ENCODE results near the gene BEND3. TPM values are rescaled to one million over a fixed set of nuclear protein-coding genes. Genes with fewer than 3 reads are reported as not detected.
A peak's percentile ranks its signal among the peaks of the same experiment; 100 is the strongest.

Gene BEND3
- total RNA-seq, 1 donor from 2014 or later = 7.7 TPM

DNA sequence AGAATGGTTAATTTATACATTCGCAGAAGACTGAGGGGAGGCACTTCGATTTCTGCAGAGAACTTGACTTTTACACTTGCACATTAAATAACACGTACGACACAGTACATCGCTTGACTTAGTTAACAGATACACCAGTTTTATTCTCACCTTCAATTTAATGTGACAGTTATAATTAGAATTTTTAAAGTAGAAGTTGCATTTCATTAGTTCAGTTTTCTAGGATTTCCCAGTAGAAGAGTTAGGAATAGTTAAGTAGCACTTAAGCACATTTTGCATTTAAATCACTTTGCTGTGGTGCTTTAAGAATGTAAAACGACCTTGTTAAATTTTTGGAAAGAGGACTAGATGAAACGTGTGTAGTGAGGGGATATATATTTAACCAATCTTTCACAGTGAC, 1.6 kb upstream of the BEND3 start:
- DNase-seq (ENCODE audit: low read depth) = no peak
- no peaks in the 10 kb centered on the region for H3K27me3 ChIP-seq (ENCODE audit: control insufficient read depth, insufficient read depth, low read length)
- TF ChIP-seq, protein P1, sequence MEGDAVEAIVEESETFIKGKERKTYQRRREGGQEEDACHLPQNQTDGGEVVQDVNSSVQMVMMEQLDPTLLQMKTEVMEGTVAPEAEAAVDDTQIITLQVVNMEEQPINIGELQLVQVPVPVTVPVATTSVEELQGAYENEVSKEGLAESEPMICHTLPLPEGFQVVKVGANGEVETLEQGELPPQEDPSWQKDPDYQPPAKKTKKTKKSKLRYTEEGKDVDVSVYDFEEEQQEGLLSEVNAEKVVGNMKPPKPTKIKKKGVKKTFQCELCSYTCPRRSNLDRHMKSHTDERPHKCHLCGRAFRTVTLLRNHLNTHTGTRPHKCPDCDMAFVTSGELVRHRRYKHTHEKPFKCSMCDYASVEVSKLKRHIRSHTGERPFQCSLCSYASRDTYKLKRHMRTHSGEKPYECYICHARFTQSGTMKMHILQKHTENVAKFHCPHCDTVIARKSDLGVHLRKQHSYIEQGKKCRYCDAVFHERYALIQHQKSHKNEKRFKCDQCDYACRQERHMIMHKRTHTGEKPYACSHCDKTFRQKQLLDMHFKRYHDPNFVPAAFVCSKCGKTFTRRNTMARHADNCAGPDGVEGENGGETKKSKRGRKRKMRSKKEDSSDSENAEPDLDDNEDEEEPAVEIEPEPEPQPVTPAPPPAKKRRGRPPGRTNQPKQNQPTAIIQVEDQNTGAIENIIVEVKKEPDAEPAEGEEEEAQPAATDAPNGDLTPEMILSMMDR (IDR thresholded peaks at IDR 0.05; ENCODE audit: insufficient read depth, low read length, poor library complexity, severe bottlenecking) = no peak
- H3K36me3 ChIP-seq (ENCODE audit: control insufficient read depth, insufficient read depth, low read length) = no peaks in the 10 kb centered on the region
- no peak overlapping the region for H3K4me3 ChIP-seq (ENCODE audit: low read depth, low read length)

DNA sequence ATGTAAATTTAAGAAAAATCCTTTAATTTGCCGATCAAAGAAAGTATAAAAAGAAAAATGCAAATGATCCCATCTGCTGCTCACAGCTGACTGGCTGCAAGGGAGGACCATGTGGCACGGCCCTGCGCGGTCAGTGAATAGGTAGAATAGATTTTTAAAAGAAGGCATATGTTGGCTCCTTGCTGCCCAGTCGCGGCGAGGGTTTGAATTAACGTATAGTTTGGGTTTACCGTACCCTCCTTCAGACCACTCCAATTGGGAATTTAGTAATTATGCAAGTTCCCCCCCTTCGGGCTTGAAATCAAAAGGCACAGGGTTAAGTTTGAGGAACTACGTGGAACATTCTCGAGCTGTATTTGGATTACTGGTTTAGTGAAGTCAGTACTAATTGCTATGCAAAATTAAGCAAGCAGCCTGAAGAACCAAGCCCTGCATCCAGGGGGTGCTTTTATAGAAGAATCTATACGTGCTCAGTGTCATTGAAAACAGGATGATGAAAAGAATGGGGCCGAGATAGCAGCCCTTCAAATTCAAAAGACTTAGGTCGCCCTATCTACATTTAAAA, 1.1 kb upstream of the BEND3 start:
- no peaks in the 10 kb centered on the region for H3K36me3 ChIP-seq (ENCODE audit: control insufficient read depth, insufficient read depth, low read length)
- DNase-seq (ENCODE audit: low read depth) = no peak
- TF ChIP-seq, protein P1 (IDR thresholded peaks at IDR 0.05; ENCODE audit: insufficient read depth, low read length, poor library complexity, severe bottlenecking) = peak; percentile 9
- H3K27me3 ChIP-seq (ENCODE audit: control insufficient read depth, insufficient read depth, low read length) = no peaks in the 10 kb centered on the region
- H3K4me3 ChIP-seq (ENCODE audit: low read depth, low read length) = peak overlapping the region; percentile 48

DNA sequence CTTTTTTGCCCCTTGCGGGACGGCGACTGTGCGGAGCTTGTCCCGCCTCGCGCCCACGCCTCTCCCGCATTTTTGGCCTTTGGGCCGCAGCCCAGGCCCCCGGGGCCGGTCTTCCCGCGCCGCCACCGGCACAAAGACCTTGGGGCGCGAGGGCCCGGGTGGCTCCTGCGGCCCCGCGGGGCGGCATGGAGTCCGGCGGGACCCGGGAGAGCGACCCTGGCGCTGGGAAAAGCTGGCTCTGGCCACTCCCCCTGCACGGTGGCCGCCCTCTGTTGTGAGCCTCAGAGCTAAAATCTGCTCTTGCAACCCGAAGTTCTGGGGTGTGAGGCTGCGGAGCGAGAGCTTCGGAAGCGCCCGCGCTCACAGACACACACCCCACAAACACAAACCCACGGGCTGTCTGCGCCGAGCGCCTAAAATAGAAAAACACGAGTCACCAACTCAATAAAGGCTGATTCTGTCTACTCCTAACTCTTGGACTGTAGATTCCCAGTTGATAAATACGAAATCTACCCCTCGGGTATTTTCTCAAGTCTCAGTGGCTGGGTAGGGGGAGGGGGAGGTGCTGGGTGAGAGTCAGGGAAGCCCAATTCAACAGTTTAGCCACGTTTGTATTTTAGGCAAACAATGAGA, 496 bp upstream of the BEND3 start:
- TF ChIP-seq, protein P1 (IDR thresholded peaks at IDR 0.05; ENCODE audit: insufficient read depth, low read length, poor library complexity, severe bottlenecking) = no peak
- no peaks in the 10 kb centered on the region for H3K36me3 ChIP-seq (ENCODE audit: control insufficient read depth, insufficient read depth, low read length)
- DNase-seq (ENCODE audit: low read depth) = no peak
- no peaks in the 10 kb centered on the region for H3K27me3 ChIP-seq (ENCODE audit: control insufficient read depth, insufficient read depth, low read length)
- peak overlapping the region; percentile 48 for H3K4me3 ChIP-seq (ENCODE audit: low read depth, low read length)

DNA sequence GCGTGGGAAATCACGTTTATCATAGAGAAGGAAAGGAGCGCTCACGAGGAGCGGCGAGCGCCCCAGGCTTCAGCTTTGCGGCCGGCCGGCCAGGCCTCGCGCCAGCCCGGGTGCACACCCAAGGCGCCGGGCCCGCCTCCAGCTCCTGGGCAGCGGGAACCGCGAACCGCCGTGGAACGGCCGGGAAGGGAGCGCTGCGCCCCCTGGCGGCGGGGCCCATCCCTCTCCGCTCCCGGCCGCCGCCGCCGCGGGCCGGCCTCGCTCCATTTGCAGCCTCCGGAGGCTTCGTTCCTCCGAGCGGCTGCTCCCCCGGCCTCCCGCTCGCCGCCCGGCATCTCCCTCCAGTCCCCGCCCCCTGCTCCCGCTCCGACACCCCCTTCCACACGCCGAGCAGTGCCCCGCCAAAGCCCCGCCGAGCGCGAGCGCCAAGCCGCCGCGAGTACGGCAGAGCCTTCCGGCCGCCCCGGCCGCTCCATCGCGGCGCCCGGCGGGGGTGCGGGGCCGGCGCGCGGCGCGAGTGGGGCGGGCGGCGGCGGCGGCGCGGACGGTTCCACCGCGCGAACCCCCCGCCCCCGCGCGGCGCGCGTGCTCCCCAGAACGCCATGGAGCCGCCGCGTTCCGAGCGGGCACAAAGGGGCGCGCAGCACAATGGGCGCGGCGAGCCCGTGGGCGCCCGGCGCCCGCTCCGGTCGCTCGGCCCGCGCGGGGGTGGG, 946 bp downstream of the BEND3 start:
- Histone ChIP-seq H3K27me3 (ENCODE audit: control insufficient read depth, insufficient read depth, low read length) (no peaks in the 10 kb centered on the region), H3K36me3 (ENCODE audit: control insufficient read depth, insufficient read depth, low read length) (no peaks in the 10 kb centered on the region), H3K4me3 (ENCODE audit: low read depth, low read length) (peak overlapping the region; percentile 48)
- TF ChIP-seq, protein P1 (IDR thresholded peaks at IDR 0.05; ENCODE audit: insufficient read depth, low read length, poor library complexity, severe bottlenecking) = no peak
- peak; percentile 45 for DNase-seq (ENCODE audit: low read depth)

DNA sequence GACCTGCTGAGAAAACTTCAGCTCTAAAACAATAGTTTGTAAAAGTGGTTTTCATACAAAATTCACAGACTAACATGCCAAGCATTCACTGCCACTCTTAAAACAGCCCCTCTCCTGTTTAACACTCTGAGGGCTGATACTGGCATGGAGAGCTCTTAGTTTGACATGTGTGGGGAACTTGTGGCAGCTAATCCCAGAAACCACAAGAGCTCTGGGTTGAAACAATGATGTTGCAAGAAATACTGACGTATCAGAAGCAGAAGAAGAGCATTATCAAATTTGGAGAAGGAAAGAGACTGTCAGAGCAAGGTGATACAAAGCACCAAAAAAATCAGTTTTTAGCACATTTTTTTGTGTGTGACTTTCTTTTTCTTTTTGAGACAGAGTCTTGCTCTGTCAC, 5.1 kb downstream of the BEND3 start:
- no peak for DNase-seq (ENCODE audit: low read depth)
- TF ChIP-seq, protein P1 (IDR thresholded peaks at IDR 0.05; ENCODE audit: insufficient read depth, low read length, poor library complexity, severe bottlenecking) = no peak
- Histone ChIP-seq H3K27me3 (ENCODE audit: control insufficient read depth, insufficient read depth, low read length) (no peaks in the 10 kb centered on the region), H3K4me3 (ENCODE audit: low read depth, low read length) (no peak overlapping the region), H3K36me3 (ENCODE audit: control insufficient read depth, insufficient read depth, low read length) (no peaks in the 10 kb centered on the region)
